T-helper 2 cell treated with Interferon-gamma antibody and Interleukin-4, amounts not matched to agents 5 μg/mL and 100 μg/mL, for 36 hours (primary cell): ENCODE measurements around the gene NFE2L3.
A peak's percentile ranks its signal among the peaks of the same experiment; 100 is the strongest.

ENCODE experiments used
- DNase-seq: peaks from one replicate; pipeline ENCODE4 v3.0.0; 2021; ENCODE audit warnings: low spot score
- H3K27ac Mint-ChIP-seq: one replicate; pipeline ENCODE4 v1.8.0; 2021; ENCODE audit warnings: mild to moderate bottlenecking, mixed read lengths
- H3K27me3 Mint-ChIP-seq: one replicate; pipeline ENCODE4 v1.8.0; 2021; ENCODE audit warnings: low read depth, mixed read lengths
- H3K36me3 Mint-ChIP-seq: one replicate; pipeline ENCODE4 v1.8.0; 2021; ENCODE audit warnings: low read depth, mixed read lengths
- H3K4me1 Mint-ChIP-seq: one replicate; pipeline ENCODE4 v1.8.0; 2021; ENCODE audit warnings: low read depth, mixed read lengths
- H3K4me3 Mint-ChIP-seq: one replicate; pipeline ENCODE4 v1.8.0; 2022; ENCODE audit warnings: mild to moderate bottlenecking, moderate library complexity, mixed read lengths
- H3K9me3 Mint-ChIP-seq: one replicate; pipeline ENCODE4 v1.8.0; 2021; ENCODE audit warnings: mixed read lengths

Gene NFE2L3

DNA sequence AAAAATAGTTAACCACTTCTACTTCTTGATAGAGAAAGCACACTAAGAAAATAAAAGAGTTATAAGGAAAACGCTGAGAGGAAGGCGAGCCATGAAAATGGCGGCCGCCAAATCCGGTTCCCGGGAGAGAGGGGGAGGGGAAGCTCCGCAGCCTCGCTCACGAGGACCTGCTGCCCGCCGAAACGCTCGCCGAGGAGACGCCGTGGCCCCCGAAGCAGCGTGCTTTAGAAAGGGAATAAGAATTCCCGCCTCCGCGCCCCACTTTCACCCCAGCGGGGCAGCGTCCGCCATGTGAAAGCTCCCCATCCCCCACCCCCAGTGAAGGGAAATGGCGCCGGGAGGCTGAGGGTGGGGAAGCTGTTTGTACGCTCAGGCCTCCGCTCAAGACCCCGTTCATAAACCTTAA is 48.0 kb downstream of the NFE2L3 start:
- Mint-ChIP-seq H3K9me3 (no peaks in the 10 kb centered on the region), H3K27me3 (peaks cover 5% of the 10 kb centered on the region), H3K4me1 (peaks cover 46% of the 10 kb centered on the region), H3K36me3 (peaks cover 72% of the 10 kb centered on the region), H3K4me3 (peak overlapping the region; percentile 98), H3K27ac (peak overlapping the region; percentile 100)
- DNase-seq: peak; percentile 74

GRCh38 chr7:26200444-26201246 is 48.6 kb downstream of the NFE2L3 start, which contains the start of gene HNRNPA2B1:
HNRNPA2B1 (minus strand) TSS chr7:26200746; CDS start chr7:26200577, 169 bp downstream.
- peak within 1 kb of the TSS; percentile 98 for H3K4me3 Mint-ChIP-seq
- H3K27me3 Mint-ChIP-seq: peaks cover 5% of the 10 kb centered on the region
- H3K36me3 Mint-ChIP-seq: peaks cover 72% of the 10 kb centered on the region
- peak within 1 kb of the TSS; percentile 100 for H3K27ac Mint-ChIP-seq
- H3K4me1 Mint-ChIP-seq: peaks cover 47% of the 10 kb centered on the region
- DNase-seq: peak; percentile 96
- no peaks in the 10 kb centered on the region for H3K9me3 Mint-ChIP-seq

GRCh38 chr7:26201247-26202018 is 49.4 kb downstream of the NFE2L3 start, which contains the start of gene CBX3:
CBX3 (plus strand) TSS chr7:26201745; CDS start chr7:26202999, 1,254 bp downstream.
- peak within 1 kb of the TSS; percentile 98 for H3K4me3 Mint-ChIP-seq
- DNase-seq: peak; percentile 90
- H3K4me1 Mint-ChIP-seq: peaks cover 43% of the 10 kb centered on the region
- peaks cover 72% of the 10 kb centered on the region for H3K36me3 Mint-ChIP-seq
- H3K9me3 Mint-ChIP-seq: no peaks in the 10 kb centered on the region
- H3K27me3 Mint-ChIP-seq: peaks cover 5% of the 10 kb centered on the region
- H3K27ac Mint-ChIP-seq: peak within 1 kb of the TSS; percentile 100

DNA sequence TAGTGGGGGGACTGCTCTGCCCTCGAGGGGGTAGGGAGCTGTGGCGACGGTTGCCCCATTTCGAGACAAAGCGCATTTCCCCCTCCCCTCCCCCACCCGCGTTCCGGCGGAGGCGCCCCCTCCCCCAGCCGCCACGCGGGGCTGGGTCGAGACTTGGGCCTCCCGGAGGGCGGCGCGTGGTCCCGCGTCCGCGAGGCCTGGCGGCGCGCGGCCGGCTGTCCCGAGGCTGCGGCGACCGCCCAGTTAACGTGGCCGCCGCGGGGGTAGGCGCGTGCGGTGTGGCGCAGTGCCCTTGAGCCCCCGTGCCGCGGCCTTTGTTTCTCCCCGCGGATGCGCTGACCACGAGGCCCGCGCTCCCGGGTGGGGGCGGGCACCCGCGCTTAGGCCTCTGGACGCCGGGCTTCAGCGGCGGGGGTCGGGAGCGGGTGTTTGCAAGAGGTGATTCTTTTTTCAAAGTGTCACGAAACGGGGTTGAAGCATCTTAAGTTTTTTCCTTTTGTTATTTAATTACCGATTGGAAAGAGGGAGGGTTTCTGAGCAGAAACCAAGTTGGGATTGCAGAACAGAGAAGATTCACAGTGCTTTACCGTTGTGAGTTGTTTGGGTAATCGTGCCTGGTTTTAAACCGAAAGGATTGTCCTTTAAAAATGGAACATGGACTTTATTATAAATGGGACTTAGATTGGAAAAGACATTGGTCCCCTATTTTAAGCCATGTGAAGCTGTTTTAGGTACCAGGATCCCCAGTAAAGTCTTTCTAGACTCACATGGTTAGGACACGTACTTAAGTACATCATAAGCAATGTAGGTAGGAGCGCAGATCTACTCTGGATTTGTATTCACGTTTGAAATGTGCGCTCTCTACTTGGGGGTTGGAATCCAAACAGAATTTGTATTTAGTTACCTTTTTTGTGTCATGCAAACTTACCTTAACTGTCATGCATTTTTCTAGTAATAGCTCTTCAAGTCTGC is 50.3 kb downstream of the NFE2L3 start:
- H3K4me3 Mint-ChIP-seq: peak overlapping the region; percentile 84
- H3K27me3 Mint-ChIP-seq: peaks cover 5% of the 10 kb centered on the region
- H3K36me3 Mint-ChIP-seq: peaks cover 71% of the 10 kb centered on the region
- peaks cover 42% of the 10 kb centered on the region for H3K4me1 Mint-ChIP-seq
- H3K9me3 Mint-ChIP-seq: no peaks in the 10 kb centered on the region
- peak overlapping the region; percentile 88 for H3K27ac Mint-ChIP-seq
- DNase-seq: peak; percentile 49

GRCh38 chr7:26203016-26203415 is 51.0 kb downstream of the NFE2L3 start:
- H3K9me3 Mint-ChIP-seq: no peaks in the 10 kb centered on the region
- peaks cover 43% of the 10 kb centered on the region for H3K4me1 Mint-ChIP-seq
- peaks cover 70% of the 10 kb centered on the region for H3K36me3 Mint-ChIP-seq
- H3K27me3 Mint-ChIP-seq: peaks cover 5% of the 10 kb centered on the region
- no peak for DNase-seq
- H3K27ac Mint-ChIP-seq: peak overlapping the region; percentile 88
- H3K4me3 Mint-ChIP-seq: peak overlapping the region; percentile 84

- DNase-seq: no peak
- H3K27me3 Mint-ChIP-seq: no peaks in the 10 kb centered on the region
- H3K9me3 Mint-ChIP-seq: no peaks in the 10 kb centered on the region
- peaks cover 44% of the 10 kb centered on the region for H3K4me1 Mint-ChIP-seq
- H3K36me3 Mint-ChIP-seq: peaks cover 78% of the 10 kb centered on the region
- no peak overlapping the region for H3K4me3 Mint-ChIP-seq
- H3K27ac Mint-ChIP-seq: no peak overlapping the region
Observed at GRCh38 chr7:26208040-26208439, 56.0 kb downstream of the NFE2L3 start.

GRCh38 chr7:26212921-26213718 is 61.1 kb downstream of the NFE2L3 start:
- Mint-ChIP-seq H3K9me3 (no peaks in the 10 kb centered on the region), H3K27ac (no peak overlapping the region), H3K4me1 (peaks cover 16% of the 10 kb centered on the region), H3K4me3 (no peak overlapping the region), H3K36me3 (peaks cover 43% of the 10 kb centered on the region), H3K27me3 (no peaks in the 10 kb centered on the region)
- DNase-seq: no peak

GRCh38 chr7:26213807-26214515 is 62.0 kb downstream of the NFE2L3 start:
- Mint-ChIP-seq H3K27ac (no peak overlapping the region), H3K4me3 (no peak overlapping the region), H3K9me3 (no peaks in the 10 kb centered on the region), H3K36me3 (peaks cover 43% of the 10 kb centered on the region), H3K27me3 (no peaks in the 10 kb centered on the region), H3K4me1 (peaks cover 16% of the 10 kb centered on the region)
- DNase-seq: no peak

- Mint-ChIP-seq H3K27ac (no peak overlapping the region), H3K36me3 (peaks cover 26% of the 10 kb centered on the region), H3K4me1 (peaks cover 7% of the 10 kb centered on the region), H3K4me3 (no peak overlapping the region), H3K27me3 (peaks cover 3% of the 10 kb centered on the region), H3K9me3 (no peaks in the 10 kb centered on the region)
- no peak for DNase-seq
Observed at GRCh38 chr7:26216049-26216448, 64.1 kb downstream of the NFE2L3 start.

- Mint-ChIP-seq H3K36me3 (no peaks in the 10 kb centered on the region), H3K27me3 (peaks cover 25% of the 10 kb centered on the region), H3K4me3 (no peak overlapping the region), H3K9me3 (no peaks in the 10 kb centered on the region), H3K27ac (no peak overlapping the region), H3K4me1 (no peaks in the 10 kb centered on the region)
- DNase-seq: no peak
Observed at GRCh38 chr7:26224359-26224758, 72.4 kb downstream of the NFE2L3 start.

- Mint-ChIP-seq H3K4me1 (no peaks in the 10 kb centered on the region), H3K27me3 (peaks cover 28% of the 10 kb centered on the region), H3K9me3 (no peaks in the 10 kb centered on the region), H3K27ac (no peak overlapping the region), H3K36me3 (no peaks in the 10 kb centered on the region), H3K4me3 (no peak overlapping the region)
- no peak for DNase-seq
Observed at GRCh38 chr7:26227987-26228386, 76.0 kb downstream of the NFE2L3 start.

DNA sequence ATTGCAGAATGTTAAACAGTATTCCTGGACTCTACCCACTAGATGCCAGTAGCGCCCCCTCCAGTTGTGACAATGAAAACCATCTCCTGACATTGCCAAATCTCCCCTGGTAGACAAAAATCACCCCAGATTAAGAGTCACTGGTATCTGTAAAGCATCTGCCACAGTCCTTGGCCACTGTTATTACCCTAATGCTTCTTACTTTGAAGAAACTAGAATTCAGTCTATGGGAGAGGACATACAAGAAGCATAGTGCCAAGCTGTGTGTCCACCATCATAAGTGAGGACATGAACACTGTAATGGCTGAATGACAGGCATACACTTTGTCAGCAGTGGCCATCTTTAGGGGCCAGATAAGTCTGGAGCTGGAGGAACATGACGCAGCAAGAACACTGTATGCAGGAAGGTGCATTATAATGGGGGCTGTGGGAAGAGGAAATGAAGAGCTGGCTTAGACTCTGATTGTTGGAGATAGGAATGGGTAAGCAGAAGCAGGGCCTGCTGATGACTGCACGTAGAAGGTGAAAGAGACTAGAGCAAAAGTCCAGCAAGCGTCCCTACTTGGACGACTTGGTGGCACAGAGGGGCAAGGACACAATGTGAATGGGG is 82.0 kb downstream of the NFE2L3 start:
- Mint-ChIP-seq H3K9me3 (no peaks in the 10 kb centered on the region), H3K27ac (no peak overlapping the region), H3K4me3 (no peak overlapping the region), H3K4me1 (peaks cover 3% of the 10 kb centered on the region), H3K36me3 (no peaks in the 10 kb centered on the region), H3K27me3 (peaks cover 20% of the 10 kb centered on the region)
- DNase-seq: no peak
